GM06990 (cell line): ENCODE data around the gene MRPL4.

Experiments used
- DNase-seq: peaks from one replicate; pipeline ENCODE4 v3.0.0-alpha.2; 2011; ENCODE audit not compliant: insufficient read length; ENCODE audit errors: extremely low read depth
- H3K27me3 ChIP-seq: replicated peaks from 2 replicates; pipeline ENCODE4 v1.6.0; 2011; ENCODE audit warnings: low read length; ENCODE audit not compliant: control insufficient read depth, insufficient read depth
- H3K36me3 ChIP-seq: 2 replicates; pipeline ENCODE4 v1.5.1; 2011; ENCODE audit warnings: low read length; ENCODE audit not compliant: control insufficient read depth, insufficient read depth
- H3K4me3 ChIP-seq: replicated peaks from 2 replicates; pipeline ENCODE4 v1.5.1; 2011; ENCODE audit warnings: low read depth, mild to moderate bottlenecking, control low read depth, low read length
- CTCF ChIP-seq: IDR thresholded peaks from 2 replicates; pipeline ENCODE4 v1.5.1; 2011; ENCODE audit warnings: low read length, control low read depth, mild to moderate bottlenecking, inconsistent platforms; ENCODE audit not compliant: insufficient read depth, poor library complexity, severe bottlenecking

MRPL4 gene

DNA sequence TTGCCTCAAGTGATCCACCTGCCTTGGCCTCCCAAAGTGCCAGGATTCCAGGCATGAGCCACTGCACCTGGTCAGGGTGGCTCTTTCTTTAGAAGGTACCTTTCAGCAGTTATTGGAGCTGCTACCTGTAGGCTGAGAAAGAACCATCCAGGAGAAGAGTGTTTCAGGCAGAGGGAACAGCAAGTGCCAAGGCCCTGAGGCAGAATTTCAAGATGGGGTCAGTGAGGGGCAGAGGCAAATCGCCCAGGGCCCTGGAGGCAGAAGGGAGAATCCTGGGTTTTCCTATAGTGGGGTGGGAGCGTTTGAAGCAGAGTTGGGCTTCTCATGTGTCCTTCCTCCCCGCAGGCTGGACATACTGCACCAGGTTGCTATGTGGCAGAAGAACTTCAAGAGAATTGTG lies 2.2 kb downstream of the MRPL4 start:
- Histone ChIP-seq H3K27me3 (no peaks in the 10 kb centered on the region), H3K4me3 (no peak overlapping the region), H3K36me3 (peaks cover 34% of the 10 kb centered on the region)
- DNase-seq, result no peak
- no peak for TF ChIP-seq CTCF

DNA sequence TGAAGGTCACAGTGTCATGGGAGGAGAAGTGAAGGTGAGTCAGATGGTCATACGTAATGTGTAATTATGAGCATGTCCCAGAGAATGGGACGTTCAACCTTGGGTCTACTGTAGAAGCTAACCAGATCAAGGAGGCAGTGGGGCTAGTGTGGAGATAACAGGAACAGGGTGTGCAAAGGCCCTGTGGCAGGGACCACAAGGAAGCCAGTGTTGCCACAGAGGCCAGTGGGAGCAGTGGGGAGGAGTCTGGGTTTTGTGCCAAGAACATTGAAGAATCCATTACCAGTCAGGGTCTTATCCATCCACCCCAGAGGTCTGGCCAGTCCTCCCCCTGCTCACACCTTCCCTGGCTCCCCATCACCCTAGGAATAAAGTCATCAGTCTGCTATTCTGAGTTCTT lies 3.3 kb downstream of the MRPL4 start:
- TF ChIP-seq CTCF, result no peak
- DNase-seq, result no peak
- H3K36me3 ChIP-seq, result peaks cover 34% of the 10 kb centered on the region

GRCh38 chr19:10256551-10256950 lies 4.5 kb downstream of the MRPL4 start:
- Histone ChIP-seq H3K36me3 (peaks cover 34% of the 10 kb centered on the region), H3K27me3 (no peaks in the 10 kb centered on the region), H3K4me3 (no peak overlapping the region)
- no peak for DNase-seq
- no peak for TF ChIP-seq CTCF

More for the DNA sequence above, 3.3 kb downstream of the MRPL4 start:
- no peaks in the 10 kb centered on the region for H3K27me3 ChIP-seq
- no peak overlapping the region for H3K4me3 ChIP-seq

- TF ChIP-seq CTCF, result no peak
- H3K36me3 ChIP-seq, result peaks cover 34% of the 10 kb centered on the region
Observed at GRCh38 chr19:10256970-10257615, 5.1 kb downstream of the MRPL4 start.

GRCh38 chr19:10258080-10258710 lies 6.2 kb downstream of the MRPL4 start:
- peaks cover 34% of the 10 kb centered on the region for H3K36me3 ChIP-seq
- H3K4me3 ChIP-seq, result no peak overlapping the region
- no peaks in the 10 kb centered on the region for H3K27me3 ChIP-seq
- TF ChIP-seq CTCF, result no peak
- DNase-seq, result no peak

More at GRCh38 chr19:10256970-10257615, 5.1 kb downstream of the MRPL4 start:
- H3K4me3 ChIP-seq, result no peak overlapping the region
- no peak for DNase-seq
- H3K27me3 ChIP-seq, result no peaks in the 10 kb centered on the region
